B cell (primary cell): ENCODE results near the gene RPS21. TPM values are rescaled to one million over a fixed set of nuclear protein-coding genes. Genes with fewer than 3 reads are reported as not detected.

Source experiments
- ATAC-seq: fragments of 200-7000 bp; cut with Tn5 transposase; one replicate; pipeline ENCODE4 v1.10.0; 2021; ENCODE audit warnings: low read depth, mild to moderate bottlenecking, moderate number of reproducible peaks, moderate library complexity
- CTCF ChIA-PET: fragments of 350-600 bp; sonication (Branson Sonifier 250); formaldehyde crosslinking; loops from one replicate; lab custom pipeline; 2021; ENCODE audit warnings: antibody characterized with exemption, inconsistent platforms; lab: Charles Lee
- POLR2A ChIA-PET: fragments of 350-600 bp; sonication (Branson Sonifier 250); formaldehyde crosslinking; loops from one replicate; lab custom pipeline; 2021; ENCODE audit warnings: antibody characterized with exemption; lab: Charles Lee
- DNase-seq: peaks from one replicate; pipeline ENCODE4 v3.0.0; 2013
- H2AFZ ChIP-seq: 2 replicates; pipeline ENCODE4 v1.6.1; 2012; ENCODE audit warnings: mild to moderate bottlenecking, low read depth, low read length; ENCODE audit not compliant: insufficient read depth, poor library complexity, severe bottlenecking
- H3K27ac ChIP-seq, 2 donors: 1 replicate in 1 of 2; 2 replicates in 1 of 2; pipeline ENCODE4 v1.5.1; 2012 to 2013; ENCODE audit warnings: low read length in 2 of 2, mild to moderate bottlenecking in 2 of 2, moderate library complexity in 1 of 2
- H3K27me3 ChIP-seq, 4 experiments: fragments of 200-600 bp in 1 of 4; sonication (generic) in 1 of 4; replicated peaks in 1 of 4; 1 replicate in 2 of 4; 2 replicates in 2 of 4; pipeline versions ENCODE4 v1.6.1 to v1.7.0; 2013 to 2016; ENCODE audit warnings: low read length in 3 of 4, mild to moderate bottlenecking in 2 of 4, mixed read lengths in 1 of 4, moderate library complexity in 1 of 4; ENCODE audit not compliant: insufficient read depth in 4 of 4, control insufficient read depth in 3 of 4; ENCODE audit errors: control extremely low read depth in 1 of 4
- H3K36me3 ChIP-seq, 2 experiments: replicated peaks in 1 of 2; 1 replicate in 1 of 2; 2 replicates in 1 of 2; pipeline versions ENCODE4 v1.6.1 to v1.7.1; 2013; ENCODE audit warnings: low read length in 1 of 2; ENCODE audit not compliant: insufficient read depth in 2 of 2, control insufficient read depth in 1 of 2; ENCODE audit errors: control extremely low read depth in 1 of 2, extremely low read depth in 1 of 2
- H3K4me1 ChIP-seq, 2 donors: fragments of 200-600 bp in 1 of 2; sonication (generic) in 1 of 2; 1 replicate in 1 of 2; 2 replicates in 1 of 2; pipeline versions ENCODE4 v1.5.1 to v1.6.1; 2013 to 2017; ENCODE audit warnings: low read length in 2 of 2; ENCODE audit not compliant: control insufficient read depth in 2 of 2, insufficient read depth in 2 of 2
- H3K4me2 ChIP-seq: replicated peaks from 2 replicates; pipeline ENCODE3; 2012; ENCODE audit warnings: mild to moderate bottlenecking, low read depth, low read length; ENCODE audit not compliant: poor library complexity, severe bottlenecking
- H3K4me3 ChIP-seq, 5 experiments: fragments of 200-600 bp in 1 of 5; sonication (generic) in 1 of 5; 1 replicate in 3 of 5; 2 replicates in 2 of 5; pipeline versions ENCODE4 v1.5.1 to v1.7.0; 2011 to 2016; ENCODE audit warnings: low read length in 4 of 5, mild to moderate bottlenecking in 4 of 5, low read depth in 2 of 5, control low read depth in 1 of 5, moderate library complexity in 1 of 5; ENCODE audit not compliant: insufficient read depth in 1 of 5; ENCODE audit errors: control extremely low read depth in 1 of 5, extremely low read depth in 1 of 5
- H3K79me2 ChIP-seq: fragments of 200-600 bp; sonication (generic); one replicate; pipeline ENCODE4 v1.6.0; 2016; ENCODE audit warnings: low read length; ENCODE audit not compliant: control insufficient read depth, insufficient read depth
- H3K9ac ChIP-seq: fragments of 200-600 bp; sonication (generic); 2 replicates; pipeline ENCODE4 v1.6.1; 2017; ENCODE audit warnings: mild to moderate bottlenecking, low read length, moderate library complexity
- H3K9me3 ChIP-seq, 3 donors: one replicate each; pipeline versions ENCODE4 v1.6.1 to v1.7.1; 2013; ENCODE audit warnings: low read length in 2 of 3; ENCODE audit not compliant: control insufficient read depth in 2 of 3, insufficient read depth in 1 of 3; ENCODE audit errors: control extremely low read depth in 1 of 3
- H4K20me1 ChIP-seq: 2 replicates; pipeline ENCODE4 v1.6.0; 2012; ENCODE audit warnings: mild to moderate bottlenecking, low read length; ENCODE audit not compliant: insufficient read depth, control insufficient read depth, poor library complexity, severe bottlenecking
- H3K27ac Mint-ChIP-seq: one replicate; pipeline ENCODE4 v1.8.0; 2021; ENCODE audit warnings: mixed read lengths
- H3K27me3 Mint-ChIP-seq: one replicate; pipeline ENCODE4 v1.8.0; 2021; ENCODE audit warnings: mixed read lengths
- H3K4me1 Mint-ChIP-seq: one replicate; pipeline ENCODE4 v1.8.0; 2021; ENCODE audit warnings: mixed read lengths
- H3K4me3 Mint-ChIP-seq: one replicate; pipeline ENCODE4 v1.8.0; 2021; ENCODE audit warnings: mixed read lengths
- H3K9me3 Mint-ChIP-seq: one replicate; pipeline ENCODE4 v1.8.0; 2022; ENCODE audit warnings: mixed read lengths; ENCODE audit not compliant: insufficient read depth
- EZH2 ChIP-seq: IDR thresholded peaks from 2 replicates; pipeline ENCODE4 v1.6.1; 2012; ENCODE audit warnings: borderline replicate concordance, low read depth, mild to moderate bottlenecking, moderate library complexity, low read length; ENCODE audit not compliant: insufficient read depth, poor library complexity, severe bottlenecking
- WGBS: methylation state at CpG from one replicate; pipeline ENCODE4 v1.1.5; 2013; ENCODE audit warnings: missing lambda C conversion rate; ENCODE audit not compliant: insufficient coverage; 5-methylcytosine and 5-hydroxymethylcytosine counted together
- intact Hi-C: fragments of 100-400 bp; cut with micrococcal nuclease; formaldehyde crosslinking; loops from one replicate; pipeline ENCODE4 v1.10.0; 2022
- polyA plus RNA-seq: library from polyadenylated mRNA; depleted of rRNA; stranded (reverse); fragments of >200 nt; gene quantifications from 2 replicates; pipeline ENCODE4 v1.2.3, GENCODE V29; 2012
- total RNA-seq, 2 donors: library from RNA; stranded (reverse); fragments of 120-200 nt in 1 of 2; gene quantifications; 1 replicate in 1 of 2; 2 replicates in 1 of 2; pipeline versions ENCODE4 v1.2.3 to v1.2.4, GENCODE V29; 2013 to 2022
- TF ChIP-seq, protein P1 (sequence below): fragments of 200-600 bp; IDR thresholded peaks from one replicate; pipeline ENCODE4 v1.8.0; 2022; ENCODE audit warnings: antibody characterized with exemption, mild to moderate bottlenecking

Gene RPS21
- total and polyA plus RNA-seq, 2 donors (not counting 1 experiment from before 2014, with no cell fraction given), result 2,653 to 9,603 TPM

DNA sequence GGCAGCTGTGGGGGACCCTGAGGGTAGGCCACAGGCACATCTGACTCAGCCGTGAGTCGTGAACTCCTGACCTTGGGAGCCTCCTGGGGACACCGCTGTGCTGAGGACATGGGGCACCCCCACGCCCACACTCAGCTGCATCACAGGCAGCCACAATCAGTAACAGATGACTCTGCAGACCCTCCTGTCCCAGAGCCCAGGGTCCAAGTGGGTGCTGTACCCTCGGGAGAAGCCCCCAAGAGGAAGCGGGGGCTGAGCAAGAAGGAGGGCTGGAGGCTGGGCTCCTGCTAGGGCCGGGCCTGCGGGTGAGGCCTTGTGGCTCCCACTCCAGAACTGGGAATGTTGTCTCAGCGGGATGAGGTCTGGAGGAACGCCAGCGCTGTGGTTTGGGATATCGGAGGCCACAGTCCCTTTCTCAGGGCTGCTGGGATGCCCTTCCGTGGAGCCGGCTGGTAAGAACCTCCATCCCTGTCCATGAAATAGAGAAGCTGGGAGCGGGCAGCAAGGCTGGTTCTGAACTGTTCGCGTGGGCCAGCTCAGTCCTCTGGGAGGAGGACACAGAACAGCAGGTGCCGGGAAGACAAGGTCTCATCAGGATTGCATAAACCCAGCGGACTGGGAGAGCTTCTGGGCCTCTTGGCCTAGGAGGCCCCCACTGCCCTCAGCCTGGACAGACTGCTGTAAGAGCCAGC lies 16.6 kb upstream of the RPS21 start:
- peaks cover 6% of the 10 kb centered on the region for H3K27me3 Mint-ChIP-seq
- CTCF ChIA-PET, result interaction anchor here (4.2 kb wide), 1 partner anchor 13 kb away, joined by 27 read pairs; no protein-coding TSS in a partner anchor
- no peak for ATAC-seq
- intact Hi-C loops, result no loop called here
- Histone ChIP-seq H3K4me3 (no peak overlapping the region), H3K4me1 (peaks cover 25 to 34% of the 10 kb centered on the region in 2 donors), H3K27ac (no peak overlapping the region), H2AFZ (no peak overlapping the region), H3K9me3 (peaks cover 0 to 4% (median 0%) of the 10 kb centered on the region in 3 donors), H3K4me2 (no peak overlapping the region), H3K79me2 (no peaks in the 10 kb centered on the region), H3K36me3 (no peaks in the 10 kb centered on the region), H3K9ac (no peak overlapping the region), H3K27me3 (peaks cover 0 to 46% (median 12%) of the 10 kb centered on the region in 4 experiments), H4K20me1 (no peaks in the 10 kb centered on the region)
- no peak overlapping the region for H3K27ac Mint-ChIP-seq
- WGBS, result 71% methylated on average over 19 of the region's 19 CpGs
- no peak for DNase-seq
- peaks cover 14% of the 10 kb centered on the region for H3K4me1 Mint-ChIP-seq
- TF ChIP-seq, protein P1, sequence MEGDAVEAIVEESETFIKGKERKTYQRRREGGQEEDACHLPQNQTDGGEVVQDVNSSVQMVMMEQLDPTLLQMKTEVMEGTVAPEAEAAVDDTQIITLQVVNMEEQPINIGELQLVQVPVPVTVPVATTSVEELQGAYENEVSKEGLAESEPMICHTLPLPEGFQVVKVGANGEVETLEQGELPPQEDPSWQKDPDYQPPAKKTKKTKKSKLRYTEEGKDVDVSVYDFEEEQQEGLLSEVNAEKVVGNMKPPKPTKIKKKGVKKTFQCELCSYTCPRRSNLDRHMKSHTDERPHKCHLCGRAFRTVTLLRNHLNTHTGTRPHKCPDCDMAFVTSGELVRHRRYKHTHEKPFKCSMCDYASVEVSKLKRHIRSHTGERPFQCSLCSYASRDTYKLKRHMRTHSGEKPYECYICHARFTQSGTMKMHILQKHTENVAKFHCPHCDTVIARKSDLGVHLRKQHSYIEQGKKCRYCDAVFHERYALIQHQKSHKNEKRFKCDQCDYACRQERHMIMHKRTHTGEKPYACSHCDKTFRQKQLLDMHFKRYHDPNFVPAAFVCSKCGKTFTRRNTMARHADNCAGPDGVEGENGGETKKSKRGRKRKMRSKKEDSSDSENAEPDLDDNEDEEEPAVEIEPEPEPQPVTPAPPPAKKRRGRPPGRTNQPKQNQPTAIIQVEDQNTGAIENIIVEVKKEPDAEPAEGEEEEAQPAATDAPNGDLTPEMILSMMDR, result no peak
- no peak for TF ChIP-seq EZH2
- POLR2A ChIA-PET, result no interaction called here
- H3K4me3 Mint-ChIP-seq, result no peak overlapping the region
- no peaks in the 10 kb centered on the region for H3K9me3 Mint-ChIP-seq
